K562 (cell line): ENCODE data around the gene MAML1. TPM values are rescaled to one million over a fixed set of nuclear protein-coding genes. Genes with fewer than 3 reads are reported as not detected.

Source experiments
- BCOR ChIP-seq: fragments of 450-650 bp; IDR thresholded peaks from 2 replicates; pipeline ENCODE4 v1.6.1; 2016
- CBFA2T2 ChIP-seq: fragments of 450-650 bp; conservative IDR thresholded peaks from 2 replicates; pipeline ENCODE4 v1.6.1; 2017; ENCODE audit warnings: mild to moderate bottlenecking
- CEBPB ChIP-seq: fragments of 450-650 bp; IDR thresholded peaks from 2 replicates; pipeline ENCODE4 v1.6.1; 2016; ENCODE audit warnings: missing genetic modification characterization, missing compliant biosample characterization
- GATA2 ChIP-seq: sonication (generic); formaldehyde crosslinking; IDR thresholded peaks from 2 replicates; pipeline ENCODE4 v1.4.0; 2020; ENCODE audit warnings: mild to moderate bottlenecking, missing genetic modification reagents
- JUND ChIP-seq, 2 experiments: IDR thresholded peaks; 2 replicates in 1 of 2; 3 replicates in 1 of 2; pipeline ENCODE4 v1.6.1; 2011; ENCODE audit warnings: borderline replicate concordance in 2 of 2, low read depth in 2 of 2, low read length in 2 of 2, improper control_type of control experiment in 1 of 2, missing biosample characterization in 1 of 2, missing genetic modification characterization in 1 of 2, missing genetic modification reagents in 1 of 2
- LCOR ChIP-seq: sonication (generic); formaldehyde crosslinking; IDR thresholded peaks from 2 replicates; pipeline ENCODE4 v1.8.0; 2022; ENCODE audit warnings: mild to moderate bottlenecking, missing genetic modification reagents
- RBM14 ChIP-seq: fragments of 200-400 bp; formaldehyde crosslinking; IDR thresholded peaks from 2 replicates; pipeline ENCODE4 v1.6.1; 2018; ENCODE audit warnings: low read depth, mild to moderate bottlenecking, low read length, moderate library complexity, borderline replicate concordance; ENCODE audit not compliant: insufficient read depth
- RFX5 ChIP-seq: IDR thresholded peaks from 2 replicates; pipeline ENCODE4 v1.6.1; 2011; ENCODE audit warnings: low read depth, mild to moderate bottlenecking, improper control_type of control experiment, low read length
- SAP30 ChIP-seq: fragments of 200-600 bp; sonication (generic); IDR thresholded peaks from 2 replicates; pipeline ENCODE4 v1.6.1; 2012; ENCODE audit warnings: borderline replicate concordance, low read depth, mild to moderate bottlenecking, moderate library complexity, low read length, control low read depth, inconsistent platforms; ENCODE audit not compliant: insufficient read depth, poor library complexity, severe bottlenecking
- SOX6 ChIP-seq: fragments of 450-650 bp; IDR thresholded peaks from 2 replicates; pipeline ENCODE4 v1.6.1; 2014; ENCODE audit warnings: mild to moderate bottlenecking
- TBP ChIP-seq: optimal IDR thresholded peaks from 2 replicates; pipeline ENCODE3; 2011; ENCODE audit warnings: low read depth, low read length, improper control_type of control experiment
- XRCC5 ChIP-seq: fragments of 200-400 bp; formaldehyde crosslinking; IDR thresholded peaks from 2 replicates; pipeline ENCODE4 v1.6.1; 2017; ENCODE audit warnings: low read depth, mild to moderate bottlenecking, low read length
- ZNF583 ChIP-seq: fragments of 250-450 bp; sonication (Bioruptor Pico); IDR thresholded peaks from 2 replicates; pipeline ENCODE4 v1.4.0; 2020
- polyA plus RNA-seq, 8 experiments: library from polyadenylated mRNA; depleted of rRNA in 4 of 8; stranded (reverse) in 5 of 8; unstranded in 3 of 8; fragments of >200 nt; fragmentation: Nextera tagmentation in 2 of 8; fragmentation: Illumina TruSeq in 1 of 8; extraction: Ambion mirVana in 2 of 8; extraction: Trizol in 1 of 8; gene quantifications; 2 replicates each; pipeline versions ENCODE4 v1.2.1 to v1.2.3, GENCODE V29; 2011 to 2014; ENCODE audit warnings: inconsistent platforms in 1 of 8, missing spikeins in 1 of 8
- total RNA-seq, 7 experiments: library from RNA; depleted of rRNA in 6 of 7; stranded (reverse); fragments of >200 nt in 6 of 7; fragmentation: Illumina TruSeq in 2 of 7; extraction: Trizol in 2 of 7; gene quantifications; 2 replicates each; pipeline versions ENCODE4 v1.2.1 to v1.2.3, GENCODE V29; 2011 to 2021; ENCODE audit warnings: low replicate concordance in 1 of 7
- TF ChIP-seq, protein P1 (sequence below): fragments of 450-650 bp; IDR thresholded peaks from 2 replicates; pipeline ENCODE4 v1.6.1; 2016; ENCODE audit warnings: antibody characterized with exemption
- TF ChIP-seq, protein P2 (sequence below): fragments of 250-450 bp; sonication (Bioruptor Pico); IDR thresholded peaks from 2 replicates; pipeline ENCODE4 v1.5.0; 2021
- TF ChIP-seq, protein P3 (sequence below), 2 experiments: fragments of 450-650 bp in 1 of 2; sonication (generic) in 1 of 2; formaldehyde crosslinking in 1 of 2; IDR thresholded peaks; 2 replicates each; pipeline versions ENCODE4 v1.7.1 to v1.9.0; 2016 to 2022; ENCODE audit warnings: inconsistent platforms in 1 of 2, mild to moderate bottlenecking in 1 of 2, missing genetic modification reagents in 1 of 2

The MAML1 gene
- total and polyA plus RNA-seq, 9 of the 15 experiments (the other 6 are each of a cell fraction or from before 2014, with no cell fraction given): 0.32 to 18.4 (median 7.0) TPM

DNA sequence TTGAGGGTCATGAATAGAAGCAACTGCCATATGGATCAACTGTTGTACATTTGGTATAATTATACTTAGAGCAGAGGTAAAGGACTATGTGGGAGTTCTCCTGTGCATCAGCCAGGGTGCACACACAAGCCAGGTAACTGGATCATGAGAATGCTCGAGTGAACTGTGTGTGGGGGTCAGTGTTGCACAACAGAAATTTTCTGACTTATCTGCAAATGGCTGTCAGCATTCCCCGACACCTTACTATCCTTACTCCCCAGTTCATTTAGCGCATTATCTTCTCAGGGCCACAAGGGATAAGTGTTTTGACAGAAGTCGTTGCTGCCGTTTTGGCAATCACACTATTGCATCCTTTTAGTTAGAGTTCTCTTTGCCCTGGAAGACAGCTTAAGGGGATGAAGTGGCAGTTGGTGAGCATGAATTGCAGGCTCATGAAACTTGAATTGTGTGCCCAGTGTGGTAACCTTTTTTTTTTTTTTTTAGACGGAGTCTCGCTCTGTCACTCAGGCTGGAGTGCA, 32.2 kb upstream of the MAML1 start (continued):
- TF ChIP-seq GATA2 (CRISPR knock-in tag) (peak; percentile 88), XRCC5 (no peak; the same call in 1 of the 2 replicates), LCOR (CRISPR knock-in tag) (peak; percentile 26; the same call in 1 of the 2 replicates), BCOR (peak; percentile 31; the same call in 1 of the 2 replicates), TBP (peak; percentile 37), SOX6 (peak; percentile 79), RFX5 (peak; percentile 61; the same call in 1 of the 2 replicates), JUND (IDR thresholded peaks at IDR 0.05; ENCODE audit: borderline replicate concordance, low read depth, low read length) (peak; percentile 51; the same call in 1 of the 2 replicates), JUND (tag; IDR thresholded peaks at IDR 0.05; ENCODE audit: borderline replicate concordance, low read depth, low read length) (0 out of 3 replicates have a peak, but pooled peaks have one; percentile 22), SAP30 (no peak), ZNF583 (CRISPR knock-in tag) (no peak), CEBPB (tag) (peak; percentile 99), RBM14 (no peak), CBFA2T2 (peak; percentile 93)
- TF ChIP-seq, protein P1, sequence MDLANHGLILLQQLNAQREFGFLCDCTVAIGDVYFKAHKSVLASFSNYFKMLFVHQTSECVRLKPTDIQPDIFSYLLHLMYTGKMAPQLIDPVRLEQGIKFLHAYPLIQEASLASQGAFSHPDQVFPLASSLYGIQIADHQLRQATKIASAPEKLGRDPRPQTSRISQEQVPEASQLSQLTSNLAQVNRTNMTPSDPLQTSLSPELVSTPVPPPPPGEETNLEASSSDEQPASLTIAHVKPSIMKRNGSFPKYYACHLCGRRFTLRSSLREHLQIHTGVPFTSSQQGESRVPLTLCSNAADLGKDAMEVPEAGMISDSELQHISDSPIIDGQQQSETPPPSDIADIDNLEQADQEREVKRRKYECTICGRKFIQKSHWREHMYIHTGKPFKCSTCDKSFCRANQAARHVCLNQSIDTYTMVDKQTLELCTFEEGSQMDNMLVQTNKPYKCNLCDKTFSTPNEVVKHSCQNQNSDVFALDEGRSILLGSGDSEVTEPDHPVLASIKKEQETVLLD: no peak
- TF ChIP-seq, protein P2, sequence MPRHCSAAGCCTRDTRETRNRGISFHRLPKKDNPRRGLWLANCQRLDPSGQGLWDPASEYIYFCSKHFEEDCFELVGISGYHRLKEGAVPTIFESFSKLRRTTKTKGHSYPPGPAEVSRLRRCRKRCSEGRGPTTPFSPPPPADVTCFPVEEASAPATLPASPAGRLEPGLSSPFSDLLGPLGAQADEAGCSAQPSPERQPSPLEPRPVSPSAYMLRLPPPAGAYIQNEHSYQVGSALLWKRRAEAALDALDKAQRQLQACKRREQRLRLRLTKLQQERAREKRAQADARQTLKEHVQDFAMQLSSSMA (CRISPR knock-in tag): no peak
- TF ChIP-seq, protein P3, sequence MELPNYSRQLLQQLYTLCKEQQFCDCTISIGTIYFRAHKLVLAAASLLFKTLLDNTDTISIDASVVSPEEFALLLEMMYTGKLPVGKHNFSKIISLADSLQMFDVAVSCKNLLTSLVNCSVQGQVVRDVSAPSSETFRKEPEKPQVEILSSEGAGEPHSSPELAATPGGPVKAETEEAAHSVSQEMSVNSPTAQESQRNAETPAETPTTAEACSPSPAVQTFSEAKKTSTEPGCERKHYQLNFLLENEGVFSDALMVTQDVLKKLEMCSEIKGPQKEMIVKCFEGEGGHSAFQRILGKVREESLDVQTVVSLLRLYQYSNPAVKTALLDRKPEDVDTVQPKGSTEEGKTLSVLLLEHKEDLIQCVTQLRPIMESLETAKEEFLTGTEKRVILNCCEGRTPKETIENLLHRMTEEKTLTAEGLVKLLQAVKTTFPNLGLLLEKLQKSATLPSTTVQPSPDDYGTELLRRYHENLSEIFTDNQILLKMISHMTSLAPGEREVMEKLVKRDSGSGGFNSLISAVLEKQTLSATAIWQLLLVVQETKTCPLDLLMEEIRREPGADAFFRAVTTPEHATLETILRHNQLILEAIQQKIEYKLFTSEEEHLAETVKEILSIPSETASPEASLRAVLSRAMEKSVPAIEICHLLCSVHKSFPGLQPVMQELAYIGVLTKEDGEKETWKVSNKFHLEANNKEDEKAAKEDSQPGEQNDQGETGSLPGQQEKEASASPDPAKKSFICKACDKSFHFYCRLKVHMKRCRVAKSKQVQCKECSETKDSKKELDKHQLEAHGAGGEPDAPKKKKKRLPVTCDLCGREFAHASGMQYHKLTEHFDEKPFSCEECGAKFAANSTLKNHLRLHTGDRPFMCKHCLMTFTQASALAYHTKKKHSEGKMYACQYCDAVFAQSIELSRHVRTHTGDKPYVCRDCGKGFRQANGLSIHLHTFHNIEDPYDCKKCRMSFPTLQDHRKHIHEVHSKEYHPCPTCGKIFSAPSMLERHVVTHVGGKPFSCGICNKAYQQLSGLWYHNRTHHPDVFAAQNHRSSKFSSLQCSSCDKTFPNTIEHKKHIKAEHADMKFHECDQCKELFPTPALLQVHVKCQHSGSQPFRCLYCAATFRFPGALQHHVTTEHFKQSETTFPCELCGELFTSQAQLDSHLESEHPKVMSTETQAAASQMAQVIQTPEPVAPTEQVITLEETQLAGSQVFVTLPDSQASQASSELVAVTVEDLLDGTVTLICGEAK (IDR thresholded peaks at IDR 0.05): 0 out of 2 replicates have a peak, but pooled peaks have one; percentile 12
- TF ChIP-seq, protein P3 (CRISPR knock-in tag; IDR thresholded peaks at IDR 0.05): no peak
